ENCODE data around the gene MUC16.
"Not testable (repeated sequence)": the region's sequence is repeated elsewhere in the genome, so short reads cannot be mapped to it uniquely, and the experiment has no call there.

Gene MUC16

GRCh38 chr19:9009935-9010651 is at the start of gene MUC16:
MUC16 (minus strand) TSS chr19:9010409.
- Histone ChIP-seq H2AFZ (ENCODE audit: low read length) (no peak within 1 kb of the TSS), H3K4me3 (ENCODE audit: low read depth, low read length, poor library complexity, severe bottlenecking) (no peak within 1 kb of the TSS), H3K9me2 (ENCODE audit: low read depth, low read length) (no peaks in the 10 kb centered on the region), H3K4me1 (ENCODE audit: insufficient read depth, low read length, severe bottlenecking) (no peaks in the 10 kb centered on the region), H3K27me3 (ENCODE audit: insufficient read depth, low read length) (no peaks in the 10 kb centered on the region), H3F3A (ENCODE audit: insufficient read depth, low read length) (no peaks in the 10 kb centered on the region), H3K27ac (ENCODE audit: low read depth, low read length, poor library complexity, severe bottlenecking) (no peak within 1 kb of the TSS), H3K79me2 (ENCODE audit: insufficient read depth, low read length) (no peaks in the 10 kb centered on the region), H3K36me3 (ENCODE audit: insufficient read depth, low read length) (no peaks in the 10 kb centered on the region), H4K20me1 (ENCODE audit: insufficient read depth, low read length) (no peaks in the 10 kb centered on the region), H3K4me2 (ENCODE audit: low read length) (no peak within 1 kb of the TSS), H3K9ac (ENCODE audit: low read length) (no peak within 1 kb of the TSS), H3K9me3 (ENCODE audit: low read length) (no peaks in the 10 kb centered on the region)
- TF ChIP-seq, protein P1, sequence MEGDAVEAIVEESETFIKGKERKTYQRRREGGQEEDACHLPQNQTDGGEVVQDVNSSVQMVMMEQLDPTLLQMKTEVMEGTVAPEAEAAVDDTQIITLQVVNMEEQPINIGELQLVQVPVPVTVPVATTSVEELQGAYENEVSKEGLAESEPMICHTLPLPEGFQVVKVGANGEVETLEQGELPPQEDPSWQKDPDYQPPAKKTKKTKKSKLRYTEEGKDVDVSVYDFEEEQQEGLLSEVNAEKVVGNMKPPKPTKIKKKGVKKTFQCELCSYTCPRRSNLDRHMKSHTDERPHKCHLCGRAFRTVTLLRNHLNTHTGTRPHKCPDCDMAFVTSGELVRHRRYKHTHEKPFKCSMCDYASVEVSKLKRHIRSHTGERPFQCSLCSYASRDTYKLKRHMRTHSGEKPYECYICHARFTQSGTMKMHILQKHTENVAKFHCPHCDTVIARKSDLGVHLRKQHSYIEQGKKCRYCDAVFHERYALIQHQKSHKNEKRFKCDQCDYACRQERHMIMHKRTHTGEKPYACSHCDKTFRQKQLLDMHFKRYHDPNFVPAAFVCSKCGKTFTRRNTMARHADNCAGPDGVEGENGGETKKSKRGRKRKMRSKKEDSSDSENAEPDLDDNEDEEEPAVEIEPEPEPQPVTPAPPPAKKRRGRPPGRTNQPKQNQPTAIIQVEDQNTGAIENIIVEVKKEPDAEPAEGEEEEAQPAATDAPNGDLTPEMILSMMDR (IDR thresholded peaks at IDR 0.05; ENCODE audit: low read length) = no peak
- TF ChIP-seq EZH2 (IDR thresholded peaks at IDR 0.05; ENCODE audit: borderline replicate concordance, low read length) = no peak

DNA sequence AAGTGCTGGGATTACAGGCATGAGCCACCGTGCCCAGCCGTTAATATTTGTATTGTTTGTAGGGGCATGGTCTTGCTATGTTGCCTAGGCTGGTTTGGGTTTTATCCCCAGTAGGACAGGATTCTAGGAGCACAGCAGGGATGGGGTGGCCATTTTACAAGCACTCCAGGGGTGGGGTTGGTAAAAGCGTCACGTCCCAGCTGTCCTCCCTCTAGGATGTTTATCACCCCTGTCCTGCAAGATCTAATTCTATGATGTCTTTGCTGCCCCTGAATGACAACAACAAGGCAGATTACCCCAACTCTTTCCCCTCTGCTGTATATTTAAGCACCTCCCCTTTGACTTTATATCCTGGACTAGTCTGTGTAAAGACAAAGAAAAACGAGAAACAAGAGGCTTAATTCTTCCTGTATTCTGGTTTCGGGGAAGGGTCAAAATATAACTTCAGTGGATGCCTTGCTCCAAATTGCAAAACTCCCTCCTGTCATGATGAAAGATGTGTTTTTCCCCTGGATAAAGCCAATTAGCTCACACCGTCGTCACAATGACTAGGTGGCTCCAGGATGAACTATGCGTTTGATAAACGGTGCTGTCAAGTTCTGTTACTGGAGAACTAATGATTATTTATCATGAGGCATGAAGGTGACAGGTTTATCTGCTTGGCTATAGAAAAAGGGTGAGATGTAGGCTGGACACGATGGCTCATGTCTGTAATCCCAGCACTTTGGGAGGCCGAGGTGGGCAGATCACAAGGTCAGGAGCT is 48.9 kb upstream of the MUC16 start:
- H3K79me2 ChIP-seq (ENCODE audit: insufficient read depth, low read length) = no peaks in the 10 kb centered on the region
- H3K27ac ChIP-seq (ENCODE audit: low read depth, low read length, poor library complexity, severe bottlenecking) = no peak overlapping the region
- H3K27me3 ChIP-seq (ENCODE audit: insufficient read depth, low read length) = no peaks in the 10 kb centered on the region
- no peaks in the 10 kb centered on the region for H3K4me1 ChIP-seq (ENCODE audit: insufficient read depth, low read length, severe bottlenecking)
- no peak overlapping the region for H3K4me2 ChIP-seq (ENCODE audit: low read length)
- H3F3A ChIP-seq (ENCODE audit: insufficient read depth, low read length) = no peaks in the 10 kb centered on the region
- no peak for TF ChIP-seq EZH2 (IDR thresholded peaks at IDR 0.05; ENCODE audit: borderline replicate concordance, low read length)
- TF ChIP-seq, protein P1 (IDR thresholded peaks at IDR 0.05; ENCODE audit: low read length) = no peak
- no peak overlapping the region for H3K4me3 ChIP-seq (ENCODE audit: low read depth, low read length, poor library complexity, severe bottlenecking)
- no peaks in the 10 kb centered on the region for H3K36me3 ChIP-seq (ENCODE audit: insufficient read depth, low read length)
- no peaks in the 10 kb centered on the region for H3K9me2 ChIP-seq (ENCODE audit: low read depth, low read length)
- no peaks in the 10 kb centered on the region for H3K9me3 ChIP-seq (ENCODE audit: low read length)
- H2AFZ ChIP-seq (ENCODE audit: low read length) = no peak overlapping the region
- H4K20me1 ChIP-seq (ENCODE audit: insufficient read depth, low read length) = no peaks in the 10 kb centered on the region
- H3K9ac ChIP-seq (ENCODE audit: low read length) = no peak overlapping the region

DNA sequence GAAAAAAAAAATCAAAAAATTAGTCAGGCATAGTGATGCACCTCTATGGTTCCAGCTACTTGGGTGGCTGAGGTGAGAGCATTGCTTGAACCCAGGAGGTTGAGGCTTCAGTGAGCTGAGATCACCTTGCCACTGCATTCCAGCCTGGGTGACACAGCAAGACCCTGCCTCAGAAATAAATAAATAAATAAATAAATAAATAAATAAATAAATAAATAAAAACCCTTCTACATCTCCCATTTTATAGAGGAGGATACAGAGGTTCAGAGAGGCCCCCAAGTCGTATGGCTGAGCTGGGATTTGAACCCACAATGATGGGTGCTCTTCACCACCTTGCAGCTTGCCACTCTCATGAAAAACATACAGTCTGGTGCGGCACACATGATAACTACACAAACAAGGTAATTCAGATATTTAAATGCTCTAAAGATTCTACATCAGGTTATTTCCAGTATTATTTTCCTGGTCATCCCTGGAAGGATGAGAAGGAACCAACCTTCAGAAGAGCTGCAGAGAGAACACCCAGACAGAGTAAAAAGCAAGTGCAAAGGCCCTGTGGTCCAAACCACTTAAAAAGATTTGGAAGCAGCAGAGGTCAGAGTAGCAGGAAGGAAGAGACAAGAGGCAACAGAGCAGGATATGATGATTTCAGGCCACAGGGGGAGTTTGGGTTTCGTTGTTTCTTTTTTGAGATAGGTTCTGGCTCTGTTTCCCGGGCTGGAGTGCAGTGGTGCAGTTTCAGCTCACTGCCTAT is 47.5 kb upstream of the MUC16 start:
- H3K36me3 ChIP-seq (ENCODE audit: insufficient read depth, low read length) = no peaks in the 10 kb centered on the region
- no peaks in the 10 kb centered on the region for H3K27me3 ChIP-seq (ENCODE audit: insufficient read depth, low read length)
- H3K4me3 ChIP-seq (ENCODE audit: low read depth, low read length, poor library complexity, severe bottlenecking) = no peak overlapping the region
- no peaks in the 10 kb centered on the region for H3K4me1 ChIP-seq (ENCODE audit: insufficient read depth, low read length, severe bottlenecking)
- H3F3A ChIP-seq (ENCODE audit: insufficient read depth, low read length) = no peaks in the 10 kb centered on the region
- H3K9me3 ChIP-seq (ENCODE audit: low read length) = no peaks in the 10 kb centered on the region
- no peak overlapping the region for H2AFZ ChIP-seq (ENCODE audit: low read length)
- H4K20me1 ChIP-seq (ENCODE audit: insufficient read depth, low read length) = no peaks in the 10 kb centered on the region
- H3K9ac ChIP-seq (ENCODE audit: low read length) = no peak overlapping the region
- H3K27ac ChIP-seq (ENCODE audit: low read depth, low read length, poor library complexity, severe bottlenecking) = no peak overlapping the region
- no peaks in the 10 kb centered on the region for H3K9me2 ChIP-seq (ENCODE audit: low read depth, low read length)
- TF ChIP-seq EZH2 (IDR thresholded peaks at IDR 0.05; ENCODE audit: borderline replicate concordance, low read length) = no peak
- TF ChIP-seq, protein P1 (IDR thresholded peaks at IDR 0.05; ENCODE audit: low read length) = no peak
- no peak overlapping the region for H3K4me2 ChIP-seq (ENCODE audit: low read length)
- H3K79me2 ChIP-seq (ENCODE audit: insufficient read depth, low read length) = no peaks in the 10 kb centered on the region

DNA sequence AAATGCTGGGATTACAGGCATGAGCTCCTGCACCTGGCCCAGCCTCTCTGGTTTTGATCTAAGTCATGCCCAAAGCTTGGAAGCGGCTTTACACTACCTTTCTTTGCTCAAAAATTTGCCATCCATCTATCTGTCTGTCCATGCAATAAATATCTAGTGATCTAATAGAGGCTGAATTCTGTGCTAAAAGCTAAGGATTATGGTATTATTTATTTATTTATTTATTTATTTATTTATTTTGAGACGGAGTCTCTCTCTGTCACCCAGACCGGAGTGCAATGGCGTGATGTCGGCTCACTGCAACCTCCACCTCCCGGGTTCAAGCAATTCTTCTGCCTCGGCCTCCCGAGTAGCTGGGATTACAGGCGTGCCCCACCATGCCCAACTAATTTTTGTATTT is 45.9 kb upstream of the MUC16 start:
- not testable (repeated sequence) for H3K36me3 ChIP-seq (ENCODE audit: insufficient read depth, low read length); H3K9me3 ChIP-seq (ENCODE audit: low read length); H3K27ac ChIP-seq (ENCODE audit: low read depth, low read length, poor library complexity, severe bottlenecking); H3F3A ChIP-seq (ENCODE audit: insufficient read depth, low read length); H3K9ac ChIP-seq (ENCODE audit: low read length); H3K27me3 ChIP-seq (ENCODE audit: insufficient read depth, low read length); H2AFZ ChIP-seq (ENCODE audit: low read length); H3K79me2 ChIP-seq (ENCODE audit: insufficient read depth, low read length); H3K9me2 ChIP-seq (ENCODE audit: low read depth, low read length); H3K4me1 ChIP-seq (ENCODE audit: insufficient read depth, low read length, severe bottlenecking); H3K4me2 ChIP-seq (ENCODE audit: low read length); H3K4me3 ChIP-seq (ENCODE audit: low read depth, low read length, poor library complexity, severe bottlenecking); H4K20me1 ChIP-seq (ENCODE audit: insufficient read depth, low read length)

Measured in OCI-LY1 (cell line).